Measurements from ENCODE around the gene MED26. TPM values are rescaled to one million over a fixed set of nuclear protein-coding genes. Genes with fewer than 3 reads are reported as not detected.

The MED26 gene
- total RNA-seq, 1 experiment from 2014 or later: 4.2 TPM

- no peak for DNase-seq (ENCODE audit: low spot score)
Measured at GRCh38 chr19:16615808-16616207, 12.2 kb downstream of the MED26 start.

GRCh38 chr19:16614941-16615340 is 13.1 kb downstream of the MED26 start:
- DNase-seq (ENCODE audit: low spot score): no peak

GRCh38 chr19:16613841-16614240 is 14.2 kb downstream of the MED26 start:
- DNase-seq (ENCODE audit: low spot score): no peak

DNA sequence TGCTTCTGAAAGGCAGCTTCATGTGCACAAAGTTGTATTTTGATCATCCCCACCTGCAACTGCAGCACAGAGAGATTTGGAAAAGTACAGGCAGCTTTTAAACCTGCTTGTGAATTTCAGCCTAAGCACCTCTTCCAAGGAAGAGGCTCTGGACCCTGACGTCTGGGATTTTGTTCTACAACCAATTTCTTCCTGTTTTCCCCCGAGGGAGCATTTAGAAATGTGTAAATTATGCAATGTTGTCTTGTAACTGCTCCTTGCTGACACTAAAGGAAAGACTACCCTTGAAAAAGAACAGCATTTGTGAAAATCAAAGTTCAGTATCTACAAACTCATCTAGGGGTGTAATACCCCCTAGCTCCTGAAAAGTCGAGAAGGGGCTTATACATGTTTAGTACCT is 15.4 kb downstream of the MED26 start:
- DNase-seq (ENCODE audit: low spot score): no peak

GRCh38 chr19:16611121-16611520 is 16.9 kb downstream of the MED26 start:
- DNase-seq (ENCODE audit: low spot score): no peak

DNA sequence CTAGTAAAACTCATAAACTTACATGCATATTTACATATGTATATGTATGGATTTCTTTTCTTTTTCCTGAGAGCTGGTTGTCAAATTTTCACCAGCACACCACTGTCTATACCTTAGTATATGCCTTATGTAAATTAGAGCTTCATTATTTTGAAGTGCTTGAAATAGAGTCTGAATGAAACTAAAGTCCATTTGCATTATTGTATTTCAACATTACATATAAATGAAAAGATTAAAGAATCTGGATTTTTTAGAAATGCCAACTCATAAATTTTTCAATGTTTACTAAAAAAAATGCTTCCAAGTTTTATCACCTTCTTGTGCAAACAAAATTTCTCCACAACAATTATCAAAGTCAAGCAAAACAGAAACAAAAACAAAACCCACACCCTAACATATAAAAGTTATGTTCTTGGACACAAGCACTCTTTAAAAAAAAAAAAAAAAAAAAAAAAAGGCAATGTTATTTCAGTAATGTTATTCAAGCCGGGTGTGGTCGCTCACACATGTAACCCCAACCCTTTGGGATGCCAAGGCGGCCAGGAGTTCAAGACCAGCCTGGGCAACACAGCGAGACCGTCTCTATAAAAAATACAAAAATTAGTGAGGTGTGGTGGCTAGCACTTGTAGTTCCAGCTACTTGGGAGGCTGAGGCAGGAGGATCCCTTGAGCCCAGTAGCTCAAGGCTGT is 18.3 kb downstream of the MED26 start:
- no peak for DNase-seq (ENCODE audit: low spot score)

DNA sequence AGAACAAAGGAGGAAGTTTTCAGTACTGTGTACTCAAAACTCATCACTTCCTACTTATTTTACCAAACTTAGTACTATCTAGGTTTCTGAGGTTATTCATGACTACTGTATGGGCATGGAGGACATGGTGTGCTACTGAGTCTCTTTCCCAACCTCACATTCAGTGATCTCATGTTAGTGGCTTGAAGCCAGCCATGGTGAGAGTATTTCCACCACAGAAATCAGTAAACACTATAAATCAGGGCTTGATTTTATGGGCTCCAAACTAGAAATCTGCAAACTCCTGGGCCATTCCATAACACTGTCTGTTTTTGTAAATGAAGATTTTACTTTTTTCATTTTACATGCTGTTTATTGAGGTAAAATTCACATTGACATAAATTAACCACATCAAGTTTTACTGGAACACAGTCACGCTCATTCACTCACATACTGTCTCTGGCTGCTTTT is 19.7 kb downstream of the MED26 start:
- DNase-seq (ENCODE audit: low spot score): peak; percentile 92

DNA sequence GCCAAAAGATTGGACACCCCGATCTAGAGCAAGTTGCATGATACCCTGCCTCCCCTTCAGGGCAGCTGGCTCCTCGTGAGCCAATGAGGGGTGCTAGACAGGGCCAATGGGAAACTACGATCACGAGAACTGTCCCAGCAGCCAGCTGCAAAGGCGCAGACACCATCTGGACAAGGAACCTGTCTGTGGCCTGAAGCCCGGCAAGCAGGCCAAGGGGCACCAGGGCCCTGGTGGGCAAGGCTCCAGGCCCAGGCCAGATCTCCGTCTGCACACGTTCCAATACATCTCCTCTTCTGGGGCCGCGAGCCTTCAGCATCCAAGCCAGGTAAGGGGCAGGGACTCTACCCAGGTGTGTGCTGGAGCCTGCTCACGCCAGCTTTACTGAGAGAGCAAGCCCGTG is 20.2 kb downstream of the MED26 start:
- DNase-seq (ENCODE audit: low spot score): no peak

DNA sequence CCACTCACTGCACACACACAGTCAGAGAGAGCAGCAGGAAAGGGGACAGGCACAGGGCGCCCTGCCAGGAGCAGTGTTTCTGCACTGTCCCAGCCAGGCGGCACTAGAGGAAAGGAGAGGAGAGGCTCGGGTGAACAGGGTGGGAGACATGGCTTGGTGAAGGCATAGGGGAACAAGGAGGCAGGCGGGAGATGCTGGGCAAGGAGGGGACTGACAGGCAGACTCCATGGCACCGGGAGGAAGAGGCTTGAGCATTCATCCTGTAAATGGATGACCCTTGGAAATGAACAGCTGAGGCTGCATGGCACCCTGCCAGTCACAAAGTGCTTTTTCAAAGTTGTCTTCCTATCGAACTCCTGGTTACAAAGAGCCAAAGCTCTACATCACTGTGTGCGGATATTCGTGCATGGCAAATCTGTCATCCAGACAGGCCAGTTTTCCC is 22.4 kb downstream of the MED26 start:
- DNase-seq (ENCODE audit: low spot score): no peak

DNA sequence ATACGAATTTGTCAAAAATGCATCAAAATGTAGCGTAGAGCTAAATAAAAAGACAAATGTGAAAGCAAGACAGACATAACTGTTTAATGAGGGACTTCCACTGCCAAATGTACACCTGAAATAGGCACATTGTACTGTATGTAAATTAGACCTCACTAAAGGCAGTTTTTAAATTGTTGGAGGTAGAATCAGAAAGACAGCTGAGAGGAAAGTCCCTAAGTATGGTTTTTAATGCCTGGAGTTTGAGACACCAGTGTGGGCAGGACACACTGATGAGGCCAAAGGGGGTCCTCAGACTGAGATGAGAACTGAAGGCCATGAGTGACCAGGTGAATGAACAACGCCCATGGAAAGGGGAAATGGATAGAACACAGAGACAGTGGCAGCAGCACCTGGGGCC is 22.9 kb downstream of the MED26 start:
- no peak for DNase-seq (ENCODE audit: low spot score)

- DNase-seq (ENCODE audit: low spot score): no peak
Measured at GRCh38 chr19:16604615-16605014, 23.4 kb downstream of the MED26 start.

DNA sequence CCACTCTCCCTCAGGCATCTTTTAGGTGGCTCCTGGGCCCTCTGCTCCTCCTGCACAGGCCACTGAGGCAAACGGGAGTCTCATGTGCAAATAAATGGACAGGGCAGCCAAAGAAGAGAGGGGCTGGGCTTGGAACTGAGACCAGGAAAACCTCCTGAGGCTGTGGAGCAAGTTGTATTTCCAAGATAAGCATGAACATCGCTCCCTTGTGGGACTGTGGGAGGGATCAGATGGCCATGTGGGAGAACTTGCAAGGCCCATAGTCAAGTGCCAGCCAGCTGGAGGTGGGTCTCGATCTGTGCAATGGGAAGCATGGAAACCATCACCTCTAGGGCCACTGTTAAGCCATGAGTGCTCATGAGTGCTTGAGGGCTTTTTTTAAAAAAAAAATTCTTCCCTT is 24.9 kb downstream of the MED26 start:
- no peak for DNase-seq (ENCODE audit: low spot score)

GRCh38 chr19:16601378-16602052 is 26.5 kb downstream of the MED26 start:
- no peak for DNase-seq (ENCODE audit: low spot score)

GRCh38 chr19:16600824-16601223 is 27.2 kb downstream of the MED26 start:
- DNase-seq (ENCODE audit: low spot score): no peak

DNA sequence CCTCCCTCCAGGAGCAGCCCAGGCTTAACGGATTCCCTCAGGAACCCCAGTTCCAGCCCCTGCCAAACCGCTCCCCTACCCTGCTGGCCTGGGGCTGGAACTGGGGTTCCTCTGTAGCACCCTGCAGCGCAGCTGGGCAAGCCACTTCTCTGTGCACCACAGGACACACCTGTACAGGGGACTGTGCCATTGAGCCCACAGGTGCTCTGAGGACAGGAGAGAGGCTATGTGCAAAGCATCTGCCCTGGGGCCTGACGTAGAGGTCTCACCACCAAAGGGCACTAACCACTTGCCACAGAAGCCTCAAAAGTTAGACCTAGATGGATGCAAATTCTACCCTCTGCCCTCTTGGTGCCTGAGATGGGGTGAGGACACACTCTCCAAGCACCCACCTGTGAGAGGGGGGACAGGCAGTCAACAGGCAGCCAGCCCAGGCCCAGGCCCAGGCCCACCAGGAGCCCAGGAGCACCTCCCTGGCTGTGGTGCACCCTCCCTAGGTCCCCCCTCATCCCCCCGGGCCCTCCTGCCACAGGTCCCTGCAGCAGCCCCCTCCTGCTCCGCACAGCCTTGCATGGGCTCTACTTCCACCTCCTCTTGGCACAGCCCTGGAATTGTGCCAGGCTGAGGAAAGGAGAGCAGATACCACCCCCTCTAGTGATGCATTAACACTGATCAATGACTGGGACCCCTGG is 28.2 kb downstream of the MED26 start:
- no peak for DNase-seq (ENCODE audit: low spot score)

DNA sequence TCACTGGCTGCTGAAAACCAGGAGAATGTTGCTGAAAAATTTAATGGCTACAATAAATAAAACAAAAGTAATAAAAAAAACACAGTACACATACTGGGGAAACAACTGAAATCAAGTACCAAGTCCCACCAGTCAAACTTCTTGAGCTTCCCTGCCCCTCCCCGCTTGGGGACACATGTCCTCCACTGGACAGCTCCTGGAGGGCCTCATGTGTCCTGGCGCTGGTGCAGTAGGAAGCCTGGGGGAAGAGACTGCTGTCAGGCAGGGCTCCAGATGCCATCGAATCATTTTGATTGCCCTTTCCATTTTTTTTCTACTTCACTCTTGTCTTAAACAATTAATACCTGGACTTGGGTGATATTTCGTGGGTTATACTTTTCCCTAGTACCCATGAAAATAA is 29.2 kb downstream of the MED26 start:
- no peak for DNase-seq (ENCODE audit: low spot score)

GRCh38 chr19:16596399-16596798 is 31.6 kb downstream of the MED26 start:
- DNase-seq (ENCODE audit: low spot score): no peak

GRCh38 chr19:16595097-16595496 is 32.9 kb downstream of the MED26 start:
- DNase-seq (ENCODE audit: low spot score): no peak

DNA sequence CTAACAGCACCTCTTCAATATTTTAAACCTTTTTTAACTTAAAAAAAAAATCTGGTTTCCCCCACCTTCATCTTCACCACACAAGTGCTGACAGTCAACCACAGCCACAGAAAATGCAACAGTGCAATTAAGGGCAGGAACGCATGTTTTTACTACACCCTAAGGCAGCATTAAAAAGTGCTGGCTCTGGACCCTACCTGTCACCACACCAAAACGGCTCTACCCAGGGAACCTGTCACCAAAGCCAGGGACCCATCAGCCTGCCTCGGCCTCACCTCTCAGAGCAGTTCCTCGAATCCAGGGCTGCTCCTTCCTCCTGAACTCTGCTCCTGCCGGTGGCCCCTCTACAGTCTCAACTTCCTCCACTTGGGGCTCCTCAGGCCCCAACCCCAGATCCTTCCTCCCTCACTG is 33.3 kb downstream of the MED26 start:
- no peak for DNase-seq (ENCODE audit: low spot score)

- DNase-seq (ENCODE audit: low spot score): no peak
Measured at GRCh38 chr19:16594131-16594586, 33.8 kb downstream of the MED26 start.

GRCh38 chr19:16593181-16593580 is 34.8 kb downstream of the MED26 start:
- DNase-seq (ENCODE audit: low spot score): no peak

- no peak for DNase-seq (ENCODE audit: low spot score)
Measured at GRCh38 chr19:16591803-16592556, 36.0 kb downstream of the MED26 start.
